Muscle of leg (tissue), 11 donors: ENCODE data around the gene TXNDC15. TPM values are rescaled to one million over a fixed set of nuclear protein-coding genes. Genes with fewer than 3 reads are reported as not detected.
A peak's percentile ranks its signal among the peaks of the same experiment; 100 is the strongest.

Experiments used
- DNase-seq: peaks from one replicate; pipeline ENCODE4 v3.0.0; 2013
- H3K27ac ChIP-seq: one replicate; pipeline ENCODE4 v1.5.1; 2013; ENCODE audit warnings: mild to moderate bottlenecking, low read length, control low read depth
- H3K27me3 ChIP-seq: one replicate; pipeline ENCODE4 v1.6.1; 2013; ENCODE audit warnings: low read length; ENCODE audit not compliant: control insufficient read depth, insufficient read depth
- H3K36me3 ChIP-seq: one replicate; pipeline ENCODE4 v1.6.1; 2013; ENCODE audit warnings: low read length; ENCODE audit not compliant: control insufficient read depth, insufficient read depth
- H3K4me1 ChIP-seq: one replicate; pipeline ENCODE4 v1.6.1; 2013; ENCODE audit warnings: low read length; ENCODE audit not compliant: control insufficient read depth, insufficient read depth
- H3K4me3 ChIP-seq: one replicate; pipeline ENCODE4 v1.5.1; 2013; ENCODE audit warnings: low read length, control low read depth
- H3K9me3 ChIP-seq: replicated peaks from 2 replicates; pipeline ENCODE4 v1.6.1; 2013; ENCODE audit warnings: low read depth, low read length; ENCODE audit not compliant: control insufficient read depth
- WGBS: methylation state at CpG from one replicate; pipeline ENCODE4 v1.1.5; 2013; ENCODE audit warnings: missing lambda C conversion rate; ENCODE audit not compliant: insufficient coverage; 5-methylcytosine and 5-hydroxymethylcytosine counted together
- polyA plus RNA-seq, 8 donors: library from polyadenylated mRNA; unstranded; fragments of 120-200 nt; gene quantifications; one replicate each; pipeline versions ENCODE4 v1.2.1 to v1.2.3, GENCODE V29; 2013; ENCODE audit warnings: inconsistent platforms in 1 of 8, low replicate concordance in 1 of 8; ENCODE audit not compliant: insufficient read length in 8 of 8, insufficient read depth in 1 of 8
- total RNA-seq: library from RNA; stranded (reverse); fragments of 120-200 nt; gene quantifications from one replicate; pipeline ENCODE4 v1.2.4, GENCODE V29; 2013

TXNDC15 gene
- total and polyA plus RNA-seq, 9 donors, result 60.3 to 95.4 (median 71.4) TPM

GRCh38 chr5:134913795-134914194, 39.6 kb downstream of the TXNDC15 start:
- peaks cover 62% of the 10 kb centered on the region for H3K36me3 ChIP-seq
- H3K4me1 ChIP-seq, result no peaks in the 10 kb centered on the region
- no peaks in the 10 kb centered on the region for H3K27me3 ChIP-seq
- no peak overlapping the region for H3K27ac ChIP-seq
- H3K4me3 ChIP-seq, result no peak overlapping the region
- DNase-seq, result no peak
- H3K9me3 ChIP-seq, result no peaks in the 10 kb centered on the region
- WGBS, result 100% methylated on average over 1 of the region's 1 CpG

- Histone ChIP-seq H3K36me3 (peaks cover 56% of the 10 kb centered on the region), H3K4me3 (no peak overlapping the region), H3K27me3 (no peaks in the 10 kb centered on the region), H3K27ac (no peak overlapping the region), H3K4me1 (no peaks in the 10 kb centered on the region), H3K9me3 (no peaks in the 10 kb centered on the region)
- WGBS, result 81% methylated on average over 7 of the region's 10 CpGs
- no peak for DNase-seq
Observed at GRCh38 chr5:134917070-134917815, 43.1 kb downstream of the TXNDC15 start.

GRCh38 chr5:134918861-134919260, 44.7 kb downstream of the TXNDC15 start:
- Histone ChIP-seq H3K27ac (no peak overlapping the region), H3K36me3 (peaks cover 45% of the 10 kb centered on the region), H3K4me3 (no peak overlapping the region), H3K27me3 (no peaks in the 10 kb centered on the region), H3K9me3 (no peaks in the 10 kb centered on the region), H3K4me1 (no peaks in the 10 kb centered on the region)
- DNase-seq, result no peak
- 50% methylated on average over 1 of the region's 3 CpGs for WGBS

GRCh38 chr5:134920848-134921575, 46.8 kb downstream of the TXNDC15 start:
- Histone ChIP-seq H3K27ac (no peak overlapping the region), H3K4me3 (no peak overlapping the region), H3K9me3 (no peaks in the 10 kb centered on the region), H3K36me3 (peaks cover 28% of the 10 kb centered on the region), H3K4me1 (no peaks in the 10 kb centered on the region), H3K27me3 (no peaks in the 10 kb centered on the region)
- WGBS, result 86% methylated on average over 5 of the region's 9 CpGs
- no peak for DNase-seq

- no CpG with 5 or more reads among the region's 3 CpGs for WGBS
- peaks cover 13% of the 10 kb centered on the region for H3K36me3 ChIP-seq
Observed at GRCh38 chr5:134932508-134932907, 58.3 kb downstream of the TXNDC15 start.

GRCh38 chr5:134934202-134934601, 60.0 kb downstream of the TXNDC15 start:
- no peak for DNase-seq
- Histone ChIP-seq H3K9me3 (no peaks in the 10 kb centered on the region), H3K36me3 (peaks cover 13% of the 10 kb centered on the region), H3K27ac (no peak overlapping the region), H3K27me3 (no peaks in the 10 kb centered on the region), H3K4me3 (no peak overlapping the region), H3K4me1 (no peaks in the 10 kb centered on the region)
- WGBS, result no CpG with 5 or more reads among the region's 5 CpGs

More at GRCh38 chr5:134932508-134932907, 58.3 kb downstream of the TXNDC15 start:
- Histone ChIP-seq H3K4me1 (no peaks in the 10 kb centered on the region), H3K9me3 (no peaks in the 10 kb centered on the region), H3K27ac (no peak overlapping the region), H3K27me3 (no peaks in the 10 kb centered on the region), H3K4me3 (no peak overlapping the region)
- DNase-seq, result no peak

GRCh38 chr5:134935711-134936602, 61.8 kb downstream of the TXNDC15 start:
- no peaks in the 10 kb centered on the region for H3K27me3 ChIP-seq
- H3K36me3 ChIP-seq, result peaks cover 4% of the 10 kb centered on the region
- 65% methylated on average over 7 of the region's 12 CpGs for WGBS

GRCh38 chr5:134937526-134937925, 63.4 kb downstream of the TXNDC15 start:
- H3K9me3 ChIP-seq, result no peaks in the 10 kb centered on the region
- H3K4me3 ChIP-seq, result no peak overlapping the region
- 65% methylated on average over 6 of the region's 8 CpGs for WGBS
- peaks cover under 1% of the 10 kb centered on the region for H3K36me3 ChIP-seq
- no peaks in the 10 kb centered on the region for H3K27me3 ChIP-seq
- no peak for DNase-seq
- H3K4me1 ChIP-seq, result no peaks in the 10 kb centered on the region
- no peak overlapping the region for H3K27ac ChIP-seq

More at GRCh38 chr5:134935711-134936602, 61.8 kb downstream of the TXNDC15 start:
- Histone ChIP-seq H3K4me3 (no peak overlapping the region), H3K27ac (no peak overlapping the region), H3K9me3 (no peaks in the 10 kb centered on the region), H3K4me1 (no peaks in the 10 kb centered on the region)
- peak; percentile 49 for DNase-seq

- DNase-seq, result no peak
- H3K9me3 ChIP-seq, result no peaks in the 10 kb centered on the region
- no peaks in the 10 kb centered on the region for H3K27me3 ChIP-seq
- no peaks in the 10 kb centered on the region for H3K36me3 ChIP-seq
- 49% methylated on average over 6 of the region's 6 CpGs for WGBS
- no peak overlapping the region for H3K4me3 ChIP-seq
- H3K4me1 ChIP-seq, result no peaks in the 10 kb centered on the region
- H3K27ac ChIP-seq, result no peak overlapping the region
Observed at GRCh38 chr5:134938030-134938429, 63.9 kb downstream of the TXNDC15 start.

GRCh38 chr5:134939500-134939899, 65.3 kb downstream of the TXNDC15 start:
- no CpG with 5 or more reads among the region's 1 CpG for WGBS
- H3K36me3 ChIP-seq, result no peaks in the 10 kb centered on the region
- H3K27me3 ChIP-seq, result no peaks in the 10 kb centered on the region
- no peaks in the 10 kb centered on the region for H3K9me3 ChIP-seq
- no peak for DNase-seq
- no peak overlapping the region for H3K27ac ChIP-seq
- no peaks in the 10 kb centered on the region for H3K4me1 ChIP-seq
- H3K4me3 ChIP-seq, result no peak overlapping the region
